KOPT-K1 (cell line): ENCODE data around the gene CDC20.

Experiments
- H3K27ac ChIP-seq: fragments of 200-600 bp; sonication (generic); 2 replicates; pipeline ENCODE4 v1.5.1; 2016; ENCODE audit warnings: antibody characterized with exemption, mild to moderate bottlenecking, low read depth, low read length; ENCODE audit not compliant: poor library complexity, severe bottlenecking
- H3K36me3 ChIP-seq: fragments of 200-600 bp; sonication (generic); 2 replicates; pipeline ENCODE4 v1.5.1; 2017; ENCODE audit warnings: antibody characterized with exemption, mild to moderate bottlenecking, low read length, moderate library complexity; ENCODE audit not compliant: insufficient read depth
- H3K9me3 ChIP-seq: fragments of 200-600 bp; sonication (generic); 2 replicates; pipeline ENCODE4 v1.5.1; 2017; ENCODE audit warnings: antibody characterized with exemption, low read length, mild to moderate bottlenecking; ENCODE audit not compliant: insufficient read depth, poor library complexity, severe bottlenecking

Gene CDC20

GRCh38 chr1:43404353-43404752, 45.6 kb downstream of the CDC20 start:
- Histone ChIP-seq H3K27ac (no peak overlapping the region), H3K36me3 (peaks cover 65% of the 10 kb centered on the region), H3K9me3 (no peaks in the 10 kb centered on the region)

- no peak overlapping the region for H3K27ac ChIP-seq
- H3K36me3 ChIP-seq: peaks cover 72% of the 10 kb centered on the region
- H3K9me3 ChIP-seq: no peaks in the 10 kb centered on the region
These were observed 46.6 kb downstream of the CDC20 start for GRCh38 chr1:43405219-43405875.

DNA sequence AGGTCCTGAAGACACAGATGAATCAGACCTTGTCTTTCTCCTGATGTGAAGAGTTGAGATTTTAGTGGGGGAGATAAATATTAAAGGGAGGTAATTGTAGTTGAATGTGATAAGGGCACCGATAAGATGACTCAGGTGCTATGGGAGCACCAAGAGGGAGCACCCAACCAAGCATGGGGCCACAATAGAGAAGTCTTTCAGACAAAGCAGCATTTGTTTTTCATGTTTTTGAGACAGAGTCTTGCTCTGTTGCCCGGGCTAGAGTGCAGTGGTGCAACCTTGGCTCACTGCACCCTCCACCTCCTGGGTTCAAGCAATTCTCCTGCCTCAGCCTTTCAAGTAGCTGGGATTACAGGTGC, 47.1 kb downstream of the CDC20 start:
- Histone ChIP-seq H3K27ac (no peak overlapping the region), H3K9me3 (no peaks in the 10 kb centered on the region), H3K36me3 (peaks cover 73% of the 10 kb centered on the region)

DNA sequence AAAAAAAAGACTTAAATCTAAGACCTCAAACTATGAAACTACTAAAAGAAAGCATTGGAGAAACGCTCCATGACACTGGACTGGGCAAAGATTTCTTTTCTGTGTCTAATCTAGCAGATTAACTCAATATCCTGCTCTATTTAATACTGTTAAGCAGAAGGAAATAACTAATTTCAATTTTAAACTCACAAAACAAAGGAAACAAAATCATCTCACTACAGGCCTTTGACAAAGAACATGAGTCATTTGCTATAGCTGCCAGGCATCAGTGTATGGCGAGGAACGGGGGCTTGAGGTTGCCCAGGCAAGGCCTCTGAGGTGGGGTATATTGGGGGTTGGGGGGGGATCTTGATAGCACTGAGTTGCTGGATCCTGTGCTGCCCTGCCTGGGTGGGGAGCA, 51.8 kb downstream of the CDC20 start:
- no peak overlapping the region for H3K27ac ChIP-seq
- H3K9me3 ChIP-seq: no peaks in the 10 kb centered on the region
- H3K36me3 ChIP-seq: peaks cover 63% of the 10 kb centered on the region
